ENCODE data around the gene SLMAP.

SLMAP gene

GRCh38 chr3:57779666-57780065, 23.6 kb downstream of the SLMAP start:
- H3K27me3 ChIP-seq (replicated peaks; ENCODE audit: insufficient read depth, low read length) = no peaks in the 10 kb centered on the region

GRCh38 chr3:57783186-57784088, 27.3 kb downstream of the SLMAP start:
- H2AFZ ChIP-seq (ENCODE audit: low read length) = no peak overlapping the region
- no peaks in the 10 kb centered on the region for H3F3A ChIP-seq (ENCODE audit: insufficient read depth, low read length)
- no peak overlapping the region for H3K9ac ChIP-seq (ENCODE audit: low read length)
- peaks cover 85% of the 10 kb centered on the region for H3K79me2 ChIP-seq (ENCODE audit: low read length)
- H3K9me2 ChIP-seq (replicated peaks; ENCODE audit: insufficient read depth, low read length) = no peaks in the 10 kb centered on the region
- H3K4me1 ChIP-seq (ENCODE audit: low read length) = peaks cover 8% of the 10 kb centered on the region
- H3K9me3 ChIP-seq (replicated peaks; ENCODE audit: insufficient read depth, low read length) = no peaks in the 10 kb centered on the region
- H3K4me3 ChIP-seq (ENCODE audit: low read length) = no peak overlapping the region
- TF ChIP-seq EZH2 (optimal IDR thresholded peaks at IDR 0.05; ENCODE audit: low read depth, low read length) (no peak), EZH2phosphoT487 (IDR thresholded peaks at IDR 0.05; ENCODE audit: low read length) (no peak)
- TF ChIP-seq, protein P1, sequence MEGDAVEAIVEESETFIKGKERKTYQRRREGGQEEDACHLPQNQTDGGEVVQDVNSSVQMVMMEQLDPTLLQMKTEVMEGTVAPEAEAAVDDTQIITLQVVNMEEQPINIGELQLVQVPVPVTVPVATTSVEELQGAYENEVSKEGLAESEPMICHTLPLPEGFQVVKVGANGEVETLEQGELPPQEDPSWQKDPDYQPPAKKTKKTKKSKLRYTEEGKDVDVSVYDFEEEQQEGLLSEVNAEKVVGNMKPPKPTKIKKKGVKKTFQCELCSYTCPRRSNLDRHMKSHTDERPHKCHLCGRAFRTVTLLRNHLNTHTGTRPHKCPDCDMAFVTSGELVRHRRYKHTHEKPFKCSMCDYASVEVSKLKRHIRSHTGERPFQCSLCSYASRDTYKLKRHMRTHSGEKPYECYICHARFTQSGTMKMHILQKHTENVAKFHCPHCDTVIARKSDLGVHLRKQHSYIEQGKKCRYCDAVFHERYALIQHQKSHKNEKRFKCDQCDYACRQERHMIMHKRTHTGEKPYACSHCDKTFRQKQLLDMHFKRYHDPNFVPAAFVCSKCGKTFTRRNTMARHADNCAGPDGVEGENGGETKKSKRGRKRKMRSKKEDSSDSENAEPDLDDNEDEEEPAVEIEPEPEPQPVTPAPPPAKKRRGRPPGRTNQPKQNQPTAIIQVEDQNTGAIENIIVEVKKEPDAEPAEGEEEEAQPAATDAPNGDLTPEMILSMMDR (IDR thresholded peaks at IDR 0.05; ENCODE audit: low read length) = no peak
- no peaks in the 10 kb centered on the region for H3K36me3 ChIP-seq (replicated peaks; ENCODE audit: insufficient read depth, low read length)
- no peak overlapping the region for H3K27ac ChIP-seq (ENCODE audit: low read length)
- no peaks in the 10 kb centered on the region for H3K27me3 ChIP-seq (replicated peaks; ENCODE audit: insufficient read depth, low read length)
- no peaks in the 10 kb centered on the region; the same call in 1 of the 2 replicates for H4K20me1 ChIP-seq (ENCODE audit: insufficient read depth, low read length)
- no peak for DNase-seq
- no peak overlapping the region for H3K4me2 ChIP-seq (ENCODE audit: low read depth, low read length)

More at GRCh38 chr3:57779666-57780065, 23.6 kb downstream of the SLMAP start:
- no peak overlapping the region for H2AFZ ChIP-seq (ENCODE audit: low read length)
- H3K4me1 ChIP-seq (ENCODE audit: low read length) = no peaks in the 10 kb centered on the region
- H3K4me3 ChIP-seq (ENCODE audit: low read length) = no peak overlapping the region
- H3K9me3 ChIP-seq (replicated peaks; ENCODE audit: insufficient read depth, low read length) = no peaks in the 10 kb centered on the region
- peaks cover 79% of the 10 kb centered on the region for H3K79me2 ChIP-seq (ENCODE audit: low read length)
- H3K9ac ChIP-seq (ENCODE audit: low read length) = no peak overlapping the region
- H3K27ac ChIP-seq (ENCODE audit: low read length) = no peak overlapping the region
- H3K9me2 ChIP-seq (replicated peaks; ENCODE audit: insufficient read depth, low read length) = no peaks in the 10 kb centered on the region
- no peak overlapping the region for H3K4me2 ChIP-seq (ENCODE audit: low read depth, low read length)
- TF ChIP-seq, protein P1 (IDR thresholded peaks at IDR 0.05; ENCODE audit: low read length) = no peak
- TF ChIP-seq EZH2phosphoT487 (IDR thresholded peaks at IDR 0.05; ENCODE audit: low read length) (no peak), EZH2 (optimal IDR thresholded peaks at IDR 0.05; ENCODE audit: low read depth, low read length) (no peak)
- no peaks in the 10 kb centered on the region for H3F3A ChIP-seq (ENCODE audit: insufficient read depth, low read length)
- no peak for DNase-seq
- H4K20me1 ChIP-seq (ENCODE audit: insufficient read depth, low read length) = no peaks in the 10 kb centered on the region; the same call in 1 of the 2 replicates
- no peaks in the 10 kb centered on the region for H3K36me3 ChIP-seq (replicated peaks; ENCODE audit: insufficient read depth, low read length)

- Histone ChIP-seq H3K27ac (ENCODE audit: low read length) (no peak overlapping the region), H2AFZ (ENCODE audit: low read length) (no peak overlapping the region), H3K9me3 (replicated peaks; ENCODE audit: insufficient read depth, low read length) (no peaks in the 10 kb centered on the region), H3K36me3 (replicated peaks; ENCODE audit: insufficient read depth, low read length) (no peaks in the 10 kb centered on the region), H3K9ac (ENCODE audit: low read length) (no peak overlapping the region), H3K4me3 (ENCODE audit: low read length) (no peak overlapping the region), H3K27me3 (replicated peaks; ENCODE audit: insufficient read depth, low read length) (no peaks in the 10 kb centered on the region), H3K4me2 (ENCODE audit: low read depth, low read length) (no peak overlapping the region), H3K4me1 (ENCODE audit: low read length) (peaks cover 8% of the 10 kb centered on the region), H3F3A (ENCODE audit: insufficient read depth, low read length) (no peaks in the 10 kb centered on the region), H4K20me1 (ENCODE audit: insufficient read depth, low read length) (no peaks in the 10 kb centered on the region; the same call in 1 of the 2 replicates), H3K79me2 (ENCODE audit: low read length) (peaks cover 85% of the 10 kb centered on the region), H3K9me2 (replicated peaks; ENCODE audit: insufficient read depth, low read length) (no peaks in the 10 kb centered on the region)
- no peak for DNase-seq
- no peak for TF ChIP-seq EZH2phosphoT487 (IDR thresholded peaks at IDR 0.05; ENCODE audit: low read length)
- TF ChIP-seq EZH2 (optimal IDR thresholded peaks at IDR 0.05; ENCODE audit: low read depth, low read length) = no peak
- TF ChIP-seq, protein P1 (IDR thresholded peaks at IDR 0.05; ENCODE audit: low read length) = no peak
These were observed 28.1 kb downstream of the SLMAP start for GRCh38 chr3:57784089-57784735.

Measured in MM.1S (cell line).